ENCODE measurements around the gene SEC22C. TPM values are rescaled to one million over a fixed set of nuclear protein-coding genes. Genes with fewer than 3 reads are reported as not detected.

SEC22C gene
- polyA plus RNA-seq, 3 donors = 15.3 to 28.4 (median 27.4) TPM

DNA sequence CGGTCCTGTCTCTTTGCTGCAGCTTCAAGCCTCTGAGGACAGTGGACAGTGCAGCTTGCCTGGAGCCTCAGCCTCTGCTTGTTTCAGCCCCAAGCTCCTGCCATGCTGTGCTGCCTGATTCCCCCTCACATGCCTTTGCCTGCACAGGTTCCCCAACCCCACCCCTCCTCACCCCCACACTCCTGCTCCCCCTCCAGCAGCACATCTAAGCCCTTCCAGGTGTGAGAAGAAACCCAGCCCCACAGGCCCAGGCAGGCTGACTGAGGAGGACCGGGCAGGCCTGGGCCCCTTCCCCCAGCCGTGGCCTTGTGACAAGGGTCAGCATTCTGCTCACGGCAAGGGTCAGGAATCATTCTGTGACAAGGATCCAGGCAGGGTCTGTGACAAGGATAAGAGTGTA is 56.6 kb downstream of the SEC22C start:
- H4K20me1 ChIP-seq (ENCODE audit: insufficient read depth, low read length) = no peaks in the 10 kb centered on the region
- no peaks in the 10 kb centered on the region for H3K79me2 ChIP-seq (ENCODE audit: insufficient read depth, low read length)
- H3K36me3 ChIP-seq (replicated peaks in 1 of 2; ENCODE audit: control insufficient read depth in 1 of 2, insufficient read depth in 2 of 2, low read length in 2 of 2) = peaks cover 12 to 30% of the 10 kb centered on the region in 2 donors
- H3K9me3 Mint-ChIP-seq = peaks cover 0 to 5% (median 0%) of the 10 kb centered on the region in 7 donors
- DNase-seq = no peak
- peak overlapping the region in 1 of 3 experiments; percentile 51 for H3K4me3 ChIP-seq (replicated peaks in 1 of 3; ENCODE audit: low read depth in 2 of 3, low read length in 3 of 3)
- peak overlapping the region; percentile 37 for H3K9ac ChIP-seq (ENCODE audit: insufficient read depth, low read length, poor library complexity, severe bottlenecking)
- peak overlapping the region in 1 of 2 donors; percentile 71 for H3K4me3 Mint-ChIP-seq
- WGBS (ENCODE audit: insufficient coverage) = 100% methylated on average over 4 of the region's 4 CpGs
- H3K9me3 ChIP-seq (replicated peaks in 1 of 2; ENCODE audit: control insufficient read depth in 1 of 2, insufficient read depth in 1 of 2, low read length in 2 of 2) = no peaks in the 10 kb centered on the region
- TF ChIP-seq, protein P1, sequence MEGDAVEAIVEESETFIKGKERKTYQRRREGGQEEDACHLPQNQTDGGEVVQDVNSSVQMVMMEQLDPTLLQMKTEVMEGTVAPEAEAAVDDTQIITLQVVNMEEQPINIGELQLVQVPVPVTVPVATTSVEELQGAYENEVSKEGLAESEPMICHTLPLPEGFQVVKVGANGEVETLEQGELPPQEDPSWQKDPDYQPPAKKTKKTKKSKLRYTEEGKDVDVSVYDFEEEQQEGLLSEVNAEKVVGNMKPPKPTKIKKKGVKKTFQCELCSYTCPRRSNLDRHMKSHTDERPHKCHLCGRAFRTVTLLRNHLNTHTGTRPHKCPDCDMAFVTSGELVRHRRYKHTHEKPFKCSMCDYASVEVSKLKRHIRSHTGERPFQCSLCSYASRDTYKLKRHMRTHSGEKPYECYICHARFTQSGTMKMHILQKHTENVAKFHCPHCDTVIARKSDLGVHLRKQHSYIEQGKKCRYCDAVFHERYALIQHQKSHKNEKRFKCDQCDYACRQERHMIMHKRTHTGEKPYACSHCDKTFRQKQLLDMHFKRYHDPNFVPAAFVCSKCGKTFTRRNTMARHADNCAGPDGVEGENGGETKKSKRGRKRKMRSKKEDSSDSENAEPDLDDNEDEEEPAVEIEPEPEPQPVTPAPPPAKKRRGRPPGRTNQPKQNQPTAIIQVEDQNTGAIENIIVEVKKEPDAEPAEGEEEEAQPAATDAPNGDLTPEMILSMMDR (IDR thresholded peaks at IDR 0.05) = no peak
- intact Hi-C loops (cut with micrococcal nuclease) = no loop called here
- H3K27ac Mint-ChIP-seq = peak overlapping the region; percentile 74 to 93 (median 81)
- peaks cover 89% of the 10 kb centered on the region for H3K4me1 Mint-ChIP-seq
- peak overlapping the region; percentile 36 to 76 for H3K27ac ChIP-seq (ENCODE audit: low read depth in 1 of 2, low read length in 2 of 2)
- H2AFZ ChIP-seq (ENCODE audit: insufficient read depth, low read depth, low read length, poor library complexity, severe bottlenecking) = no peak overlapping the region
- peak overlapping the region; percentile 43 for H3K4me2 ChIP-seq (replicated peaks; ENCODE audit: extremely low read depth, low read length, poor library complexity, severe bottlenecking)
- peaks cover 83 to 89% of the 10 kb centered on the region in 2 donors for H3K4me1 ChIP-seq (ENCODE audit: control insufficient read depth in 1 of 2, insufficient read depth in 2 of 2, low read length in 2 of 2)
- peaks cover 0 to 1% (median 1%) of the 10 kb centered on the region in 3 donors for H3K27me3 Mint-ChIP-seq (ENCODE audit: low read depth in 3 of 3)
- peaks cover 32 to 60% of the 10 kb centered on the region in 2 donors for H3K36me3 Mint-ChIP-seq
- no peaks in the 10 kb centered on the region for H3K27me3 ChIP-seq (ENCODE audit: control insufficient read depth in 2 of 2, insufficient read depth in 2 of 2, low read length in 2 of 2)

DNA sequence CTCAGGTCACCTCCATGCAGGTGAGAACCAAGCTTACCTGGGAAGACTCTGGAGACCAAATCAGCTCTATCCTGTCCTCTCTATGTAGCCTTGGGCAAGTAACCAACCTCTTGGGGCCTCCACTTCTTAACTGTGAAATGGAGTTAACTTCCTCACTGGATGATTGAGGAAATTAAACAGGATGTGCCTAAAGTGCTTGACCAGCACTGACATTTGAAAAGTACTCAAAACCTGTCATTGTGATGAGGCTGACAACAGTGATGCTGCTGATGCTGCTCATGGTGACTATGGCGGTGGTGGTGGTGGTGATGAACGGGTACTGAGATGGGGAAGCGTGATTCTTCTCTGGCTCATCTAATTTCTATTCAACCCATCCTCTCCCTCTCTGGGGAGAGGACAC is 57.0 kb downstream of the SEC22C start:
- DNase-seq = peak in 2 of 3 donors; percentile 33 to 50
- Histone ChIP-seq H3K4me3 (replicated peaks in 1 of 3; ENCODE audit: low read depth in 2 of 3, low read length in 3 of 3) (peak overlapping the region in 2 of 3 experiments; percentile 9 to 51), H3K27me3 (ENCODE audit: control insufficient read depth in 2 of 2, insufficient read depth in 2 of 2, low read length in 2 of 2) (no peaks in the 10 kb centered on the region), H3K4me1 (ENCODE audit: control insufficient read depth in 1 of 2, insufficient read depth in 2 of 2, low read length in 2 of 2) (peaks cover 82 to 89% of the 10 kb centered on the region in 2 donors), H3K27ac (ENCODE audit: low read depth in 1 of 2, low read length in 2 of 2) (peak overlapping the region; percentile 56 to 76), H3K9me3 (replicated peaks in 1 of 2; ENCODE audit: control insufficient read depth in 1 of 2, insufficient read depth in 1 of 2, low read length in 2 of 2) (no peaks in the 10 kb centered on the region), H3K36me3 (replicated peaks in 1 of 2; ENCODE audit: control insufficient read depth in 1 of 2, insufficient read depth in 2 of 2, low read length in 2 of 2) (peaks cover 16 to 35% of the 10 kb centered on the region in 2 donors), H3K79me2 (ENCODE audit: insufficient read depth, low read length) (no peaks in the 10 kb centered on the region), H2AFZ (ENCODE audit: insufficient read depth, low read depth, low read length, poor library complexity, severe bottlenecking) (peak overlapping the region; percentile 11), H3K4me2 (replicated peaks; ENCODE audit: extremely low read depth, low read length, poor library complexity, severe bottlenecking) (peak overlapping the region; percentile 43), H4K20me1 (ENCODE audit: insufficient read depth, low read length) (no peaks in the 10 kb centered on the region), H3K9ac (ENCODE audit: insufficient read depth, low read length, poor library complexity, severe bottlenecking) (no peak overlapping the region)
- H3K27me3 Mint-ChIP-seq (ENCODE audit: low read depth in 3 of 3) = peaks cover 0 to 1% (median 1%) of the 10 kb centered on the region in 3 donors
- peaks cover 0 to 2% (median 0%) of the 10 kb centered on the region in 7 donors for H3K9me3 Mint-ChIP-seq
- no CpG with 5 or more reads among the region's 3 CpGs for WGBS (ENCODE audit: insufficient coverage)
- TF ChIP-seq, protein P1 (IDR thresholded peaks at IDR 0.05) = no peak
- peaks cover 35 to 65% of the 10 kb centered on the region in 2 donors for H3K36me3 Mint-ChIP-seq
- peak overlapping the region; percentile 48 to 71 for H3K4me3 Mint-ChIP-seq
- peak overlapping the region; percentile 74 to 93 (median 86) for H3K27ac Mint-ChIP-seq
- intact Hi-C loops (cut with micrococcal nuclease) = no loop called here
- peaks cover 89% of the 10 kb centered on the region for H3K4me1 Mint-ChIP-seq
